Measurements from ENCODE around the gene MYO9B. TPM values are rescaled to one million over a fixed set of nuclear protein-coding genes. Genes with fewer than 3 reads are reported as not detected.
"Not testable (repeated sequence)": the region's sequence is repeated elsewhere in the genome, so short reads cannot be mapped to it uniquely, and the experiment has no call there.

Gene MYO9B
- total RNA-seq, 1 experiment from 2014 or later: 74.6 TPM

GRCh38 chr19:17138052-17138846 is 62.7 kb downstream of the MYO9B start:
- peaks cover 32% of the 10 kb centered on the region; the same call in 1 of the 2 replicates for H3K79me2 ChIP-seq (ENCODE audit: insufficient read depth, low read length)
- H3K9me2 ChIP-seq (ENCODE audit: insufficient read depth); POLR2A ChIA-PET; ATAC-seq; H2AFZ ChIP-seq (ENCODE audit: low read depth, low read length, poor library complexity, severe bottlenecking); intact Hi-C loops (cut with micrococcal nuclease); H3K36me3 ChIP-seq (ENCODE audit: control insufficient read depth in 1 of 2, insufficient read depth in 2 of 2, low read length in 2 of 2); H3K27ac ChIP-seq (ENCODE audit: low read depth, low read length); H3K4me2 ChIP-seq (ENCODE audit: low read length); H3K4me3 ChIP-seq (replicated peaks in 1 of 2; ENCODE audit: low read depth in 1 of 2, low read length in 2 of 2); RAD21 ChIA-PET (ENCODE audit: low non-redundant PET in 1 of 2, low total read pairs in 2 of 2, uncharacterized antibody in 2 of 2, unreplicated experiment in 2 of 2); H3K27me3 ChIP-seq (ENCODE audit: insufficient read depth, low read length); DNase-seq (ENCODE audit: low read depth, low spot score); CTCF ChIA-PET; BruUV-seq (replicated peaks); H4K20me1 ChIP-seq (ENCODE audit: insufficient read depth); H3K9me3 ChIP-seq (ENCODE audit: control insufficient read depth in 1 of 2, insufficient read depth in 1 of 2, low read depth in 1 of 2, low read length in 2 of 2); H3K9ac ChIP-seq (ENCODE audit: low read length): not testable (repeated sequence)
- H3K4me1 ChIP-seq (ENCODE audit: control insufficient read depth in 1 of 2, insufficient read depth in 2 of 2, low read length in 2 of 2): peaks cover 29 to 36% of the 10 kb centered on the region in 2 experiments

GRCh38 chr19:17138937-17139598 is 63.5 kb downstream of the MYO9B start:
- no peak overlapping the region for H3K27ac ChIP-seq (ENCODE audit: low read depth, low read length)
- ChIA-PET RAD21 (ENCODE audit: low non-redundant PET in 1 of 2, low total read pairs in 2 of 2, uncharacterized antibody in 2 of 2, unreplicated experiment in 2 of 2) (no interaction called here), CTCF (no interaction called here), POLR2A (no interaction called here)
- no peaks in the 10 kb centered on the region for H3K36me3 ChIP-seq (ENCODE audit: control insufficient read depth in 1 of 2, insufficient read depth in 2 of 2, low read length in 2 of 2)
- H3K79me2 ChIP-seq (ENCODE audit: insufficient read depth, low read length): peaks cover 32% of the 10 kb centered on the region; the same call in 1 of the 2 replicates
- no peak overlapping the region for H3K4me3 ChIP-seq (replicated peaks in 1 of 2; ENCODE audit: low read depth in 1 of 2, low read length in 2 of 2)
- H3K4me1 ChIP-seq (ENCODE audit: control insufficient read depth in 1 of 2, insufficient read depth in 2 of 2, low read length in 2 of 2): peaks cover 26 to 34% of the 10 kb centered on the region in 2 experiments
- H2AFZ ChIP-seq (ENCODE audit: low read depth, low read length, poor library complexity, severe bottlenecking): no peak overlapping the region
- H3K9me2 ChIP-seq (ENCODE audit: insufficient read depth): no peaks in the 10 kb centered on the region
- ATAC-seq: no peak
- no peaks in the 10 kb centered on the region for H4K20me1 ChIP-seq (ENCODE audit: insufficient read depth)
- no peak for DNase-seq (ENCODE audit: low read depth, low spot score)
- intact Hi-C loops (cut with micrococcal nuclease): no loop called here
- TF ChIP-seq EZH2phosphoT487 (IDR thresholded peaks at IDR 0.05; ENCODE audit: borderline replicate concordance): no peak
- no peak for TF ChIP-seq EGR1 (IDR thresholded peaks at IDR 0.05; ENCODE audit: low read depth)
- no peak for TF ChIP-seq MAX (IDR thresholded peaks at IDR 0.05)
- TF ChIP-seq EZH2 (IDR thresholded peaks at IDR 0.05): no peak
- no peak for TF ChIP-seq SIN3A (IDR thresholded peaks at IDR 0.05; ENCODE audit: low read depth)
- no peak for TF ChIP-seq YY1 (IDR thresholded peaks at IDR 0.05; ENCODE audit: extremely low read depth, insufficient replicate concordance, low read depth, low read length)
- TF ChIP-seq POLR2A (IDR thresholded peaks at IDR 0.05; ENCODE audit: borderline replicate concordance, extremely low read depth, insufficient read depth, insufficient read length): no peak
- no peak for TF ChIP-seq ZNF274 (IDR thresholded peaks at IDR 0.05; ENCODE audit: low read depth, low read length)
- no peak for TF ChIP-seq CEBPB (IDR thresholded peaks at IDR 0.05; ENCODE audit: low read depth)
- no peak for TF ChIP-seq FOSL1 (IDR thresholded peaks at IDR 0.05; ENCODE audit: low read depth)
- no peak for TF ChIP-seq SP1 (IDR thresholded peaks at IDR 0.05; ENCODE audit: low read depth)
- TF ChIP-seq REST (IDR thresholded peaks at IDR 0.05; ENCODE audit: low read depth): no peak
- TF ChIP-seq JUND (IDR thresholded peaks at IDR 0.05): no peak
- TF ChIP-seq ATF3 (IDR thresholded peaks at IDR 0.05): no peak
- H3K9ac ChIP-seq (ENCODE audit: low read length): no peak overlapping the region
- no peaks in the 10 kb centered on the region for H3K9me3 ChIP-seq (ENCODE audit: control insufficient read depth in 1 of 2, insufficient read depth in 1 of 2, low read depth in 1 of 2, low read length in 2 of 2)
- no peaks in the 10 kb centered on the region for H3K27me3 ChIP-seq (ENCODE audit: insufficient read depth, low read length)
- BruUV-seq (replicated peaks): no TSS peak
- H3K4me2 ChIP-seq (ENCODE audit: low read length): no peak overlapping the region

Measured in HCT116 (cell line).